ENCODE measurements around the gene GFI1B.
"Not testable (repeated sequence)": the region's sequence is repeated elsewhere in the genome, so short reads cannot be mapped to it uniquely, and the experiment has no call there.

Gene GFI1B

DNA sequence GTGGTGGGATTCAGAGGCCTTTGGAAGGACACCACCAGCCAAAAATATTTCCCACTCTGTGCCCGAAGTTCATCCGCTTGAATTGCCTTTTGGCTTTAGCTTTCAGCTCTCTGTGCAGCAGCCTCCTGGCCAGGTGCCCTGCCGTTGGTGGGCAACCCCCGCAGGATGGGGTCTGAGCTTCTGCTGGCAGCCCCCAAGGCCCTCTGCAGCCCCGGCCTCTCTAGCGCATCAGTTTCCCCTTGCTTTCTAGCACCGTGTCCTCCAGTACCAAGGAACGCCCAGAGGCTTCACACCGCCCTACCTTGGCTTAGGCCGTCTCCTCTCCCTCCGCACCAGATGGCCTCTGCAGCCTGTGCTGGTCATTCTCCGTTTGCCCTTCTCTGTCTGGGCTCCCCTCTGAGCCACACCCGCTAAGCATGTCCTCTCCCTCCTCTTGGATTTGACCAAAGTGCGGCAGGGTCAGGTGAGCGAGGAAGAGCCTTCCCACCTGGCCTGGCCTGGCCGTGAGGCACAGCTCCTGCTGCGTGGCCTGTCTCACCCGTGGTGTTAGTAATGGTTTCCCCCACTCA lies 29.9 kb upstream of the GFI1B start:
- H3K4me3 ChIP-seq (replicated peaks; ENCODE audit: low read depth, low read length), result no peak overlapping the region
- no peak for TF ChIP-seq CTCF (IDR thresholded peaks at IDR 0.05; ENCODE audit: low read length, missing control alignments)
- no peak for DNase-seq (ENCODE audit: low read depth)

DNA sequence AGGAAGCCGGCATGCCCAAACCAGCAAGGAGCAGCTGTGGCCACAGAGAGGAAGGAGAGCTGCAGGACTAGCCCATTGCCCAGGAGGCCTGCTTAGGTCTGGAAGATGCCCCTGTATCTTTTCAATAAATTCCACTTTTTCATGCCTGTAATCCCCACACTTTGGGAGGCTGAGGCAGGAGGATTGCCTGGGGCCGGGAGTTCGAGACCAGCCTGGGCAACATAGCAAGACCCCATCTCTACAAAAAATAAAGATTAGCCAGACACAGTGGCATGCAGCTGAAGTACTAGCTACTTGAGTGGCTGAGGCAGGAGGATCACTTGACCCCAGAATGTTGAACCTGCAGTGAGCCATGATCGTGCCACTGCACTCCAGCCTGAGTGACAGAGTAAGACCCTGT lies 28.8 kb upstream of the GFI1B start:
- TF ChIP-seq CTCF (IDR thresholded peaks at IDR 0.05; ENCODE audit: low read length, missing control alignments), result no peak
- no peak overlapping the region for H3K4me3 ChIP-seq (replicated peaks; ENCODE audit: low read depth, low read length)
- DNase-seq (ENCODE audit: low read depth), result no peak

- TF ChIP-seq CTCF (IDR thresholded peaks at IDR 0.05; ENCODE audit: low read length, missing control alignments), result no peak
- no peak overlapping the region for H3K4me3 ChIP-seq (replicated peaks; ENCODE audit: low read depth, low read length)
- DNase-seq (ENCODE audit: low read depth), result no peak
Observed at GRCh38 chr9:132955123-132955522, 23.4 kb upstream of the GFI1B start.

DNA sequence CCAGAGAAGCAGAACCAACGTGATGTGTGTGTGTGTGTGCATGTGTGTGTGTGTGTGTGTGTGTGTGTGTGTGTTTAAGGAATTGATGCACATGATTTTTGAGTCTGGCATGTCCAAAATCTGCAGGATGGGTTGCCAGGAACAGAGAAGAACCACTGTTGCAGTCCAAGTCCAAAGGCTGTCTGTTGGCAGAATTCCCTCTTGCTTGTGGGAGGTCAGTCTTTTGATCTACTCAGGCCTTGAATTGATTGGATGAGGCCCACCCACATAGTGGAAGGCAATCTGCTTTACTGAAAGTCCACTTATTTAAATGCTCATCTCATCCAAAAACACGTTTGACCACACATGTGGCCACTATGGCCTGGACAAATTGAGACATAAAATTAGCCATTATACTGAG lies 22.7 kb upstream of the GFI1B start:
- DNase-seq (ENCODE audit: low read depth), result no peak
- TF ChIP-seq CTCF (IDR thresholded peaks at IDR 0.05; ENCODE audit: low read length, missing control alignments), result no peak

GRCh38 chr9:132957805-132958204 lies 20.7 kb upstream of the GFI1B start:
- DNase-seq (ENCODE audit: low read depth), result no peak
- H3K4me3 ChIP-seq (replicated peaks; ENCODE audit: low read depth, low read length), result no peak overlapping the region
- TF ChIP-seq CTCF (IDR thresholded peaks at IDR 0.05; ENCODE audit: low read length, missing control alignments), result no peak

More for the DNA sequence above, 22.7 kb upstream of the GFI1B start:
- no peak overlapping the region for H3K4me3 ChIP-seq (replicated peaks; ENCODE audit: low read depth, low read length)

- no peak overlapping the region for H3K4me3 ChIP-seq (replicated peaks; ENCODE audit: low read depth, low read length)
- no peak for DNase-seq (ENCODE audit: low read depth)
- TF ChIP-seq CTCF (IDR thresholded peaks at IDR 0.05; ENCODE audit: low read length, missing control alignments), result no peak
Observed at GRCh38 chr9:132961002-132961401, 17.5 kb upstream of the GFI1B start.

DNA sequence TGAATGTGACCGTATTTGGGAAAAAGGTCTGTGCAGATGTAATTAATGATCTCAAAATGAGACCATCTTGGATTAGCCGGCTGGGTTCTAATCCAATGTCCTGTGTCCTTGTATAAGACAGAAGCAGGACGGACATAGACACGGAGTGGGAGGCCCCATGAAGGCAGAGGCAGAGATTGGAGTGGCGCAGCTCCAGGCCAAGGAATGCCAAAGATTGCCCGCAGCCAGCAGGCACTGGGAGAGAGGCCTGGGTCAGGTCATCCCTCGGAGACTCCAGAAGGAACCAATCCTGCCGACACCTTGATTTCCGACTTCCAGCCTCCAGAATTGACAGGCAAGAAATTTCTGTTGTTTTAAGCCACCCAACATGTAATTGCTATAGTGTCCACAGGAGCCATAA lies 13.0 kb upstream of the GFI1B start:
- H3K4me3 ChIP-seq (replicated peaks; ENCODE audit: low read depth, low read length), result no peak overlapping the region
- TF ChIP-seq CTCF (IDR thresholded peaks at IDR 0.05; ENCODE audit: low read length, missing control alignments), result no peak
- no peak for DNase-seq (ENCODE audit: low read depth)

GRCh38 chr9:132967908-132968307 lies 10.6 kb upstream of the GFI1B start:
- not testable (repeated sequence) for DNase-seq (ENCODE audit: low read depth); H3K4me3 ChIP-seq (replicated peaks; ENCODE audit: low read depth, low read length)

Measured in fibroblast of pulmonary artery (primary cell).